CD4-positive, alpha-beta T cell (primary cell): Measurements from ENCODE around the gene RTL5. TPM values are rescaled to one million over a fixed set of nuclear protein-coding genes. Genes with fewer than 3 reads are reported as not detected.

ENCODE experiments used
- ATAC-seq: fragments of 200-7000 bp; cut with Tn5 transposase; one replicate; pipeline ENCODE4 v1.10.0; 2022; ENCODE audit warnings: mild to moderate bottlenecking; ENCODE audit not compliant: poor library complexity
- CTCF ChIA-PET: fragments of 350-600 bp; sonication (Branson Sonifier 250); formaldehyde crosslinking; loops from one replicate; lab custom pipeline; 2021; ENCODE audit warnings: antibody characterized with exemption, inconsistent platforms; lab: Charles Lee
- POLR2A ChIA-PET: fragments of 350-600 bp; sonication (Branson Sonifier 250); formaldehyde crosslinking; loops from one replicate; lab custom pipeline; 2021; ENCODE audit warnings: antibody characterized with exemption, inconsistent platforms; lab: Charles Lee
- DNase-seq, 14 experiments: peaks; one replicate each; pipeline ENCODE4 v3.0.0-alpha.2; 2013 to 2020; ENCODE audit warnings: mixed read lengths in 2 of 14
- H3K27ac ChIP-seq, 2 donors: one replicate each; pipeline versions ENCODE4 v1.5.1 to v1.7.0; 2013; ENCODE audit warnings: low read length in 2 of 2, low read depth in 1 of 2, mild to moderate bottlenecking in 1 of 2
- H3K27me3 ChIP-seq, 2 experiments: 1 replicate in 1 of 2; 2 replicates in 1 of 2; pipeline versions ENCODE4 v1.6.1 to v1.7.0; 2013; ENCODE audit warnings: low read length in 2 of 2, control low read depth in 1 of 2, mild to moderate bottlenecking in 1 of 2, moderate library complexity in 1 of 2; ENCODE audit not compliant: insufficient read depth in 2 of 2, control insufficient read depth in 1 of 2
- H3K36me3 ChIP-seq: one replicate; pipeline ENCODE4 v1.6.1; 2013; ENCODE audit warnings: low read length, control low read depth; ENCODE audit not compliant: insufficient read depth
- H3K4me1 ChIP-seq: one replicate; pipeline ENCODE4 v1.6.1; 2013; ENCODE audit warnings: low read length, control low read depth; ENCODE audit not compliant: insufficient read depth
- H3K4me3 ChIP-seq: one replicate; pipeline ENCODE4 v1.5.1; 2013; ENCODE audit warnings: mild to moderate bottlenecking, low read length, moderate library complexity
- H3K9me3 ChIP-seq, 2 experiments: 1 replicate in 1 of 2; 2 replicates in 1 of 2; pipeline versions ENCODE4 v1.6.1 to v1.7.0; 2013; ENCODE audit warnings: low read length in 2 of 2, mild to moderate bottlenecking in 2 of 2, control low read depth in 1 of 2, moderate library complexity in 1 of 2; ENCODE audit not compliant: control insufficient read depth in 1 of 2, insufficient read depth in 1 of 2
- H3K27ac Mint-ChIP-seq: one replicate; pipeline ENCODE4 v1.8.0; 2020; ENCODE audit warnings: mixed read lengths
- H3K27me3 Mint-ChIP-seq: one replicate; pipeline ENCODE4 v1.8.0; 2021; ENCODE audit warnings: mixed read lengths
- H3K36me3 Mint-ChIP-seq: one replicate; pipeline ENCODE4 v1.8.0; 2021; ENCODE audit warnings: low read depth, mixed read lengths
- H3K4me1 Mint-ChIP-seq: one replicate; pipeline ENCODE4 v1.8.0; 2021; ENCODE audit warnings: low read depth, mixed read lengths
- H3K4me3 Mint-ChIP-seq: one replicate; pipeline ENCODE4 v1.8.0; 2020; ENCODE audit warnings: mild to moderate bottlenecking, mixed read lengths
- H3K9me3 Mint-ChIP-seq: one replicate; pipeline ENCODE4 v1.8.0; 2020; ENCODE audit warnings: mixed read lengths
- intact Hi-C, 2 experiments: fragments of 100-400 bp; cut with DNase I in 1 of 2; cut with micrococcal nuclease in 1 of 2; formaldehyde crosslinking; loops; one replicate each; pipeline versions ENCODE4 v1.15.1 to v1.9.0; 2023 to 2025; cut with DNase I, micrococcal nuclease
- total RNA-seq, 174 experiments: library from RNA in 2 of 174; stranded (reverse) in 2 of 174; gene quantifications; one replicate each; pipeline ENCODE4 v1.2.3 and lab custom pipeline; 2021 to 2026
- TF ChIP-seq, protein P1 (sequence below): fragments of 200-600 bp; IDR thresholded peaks from one replicate; pipeline ENCODE4 v1.8.0; 2022; ENCODE audit warnings: antibody characterized with exemption, mild to moderate bottlenecking

The RTL5 gene
- total RNA-seq, 2 experiments from 2014 or later = 1.1 to 1.2 TPM

DNA sequence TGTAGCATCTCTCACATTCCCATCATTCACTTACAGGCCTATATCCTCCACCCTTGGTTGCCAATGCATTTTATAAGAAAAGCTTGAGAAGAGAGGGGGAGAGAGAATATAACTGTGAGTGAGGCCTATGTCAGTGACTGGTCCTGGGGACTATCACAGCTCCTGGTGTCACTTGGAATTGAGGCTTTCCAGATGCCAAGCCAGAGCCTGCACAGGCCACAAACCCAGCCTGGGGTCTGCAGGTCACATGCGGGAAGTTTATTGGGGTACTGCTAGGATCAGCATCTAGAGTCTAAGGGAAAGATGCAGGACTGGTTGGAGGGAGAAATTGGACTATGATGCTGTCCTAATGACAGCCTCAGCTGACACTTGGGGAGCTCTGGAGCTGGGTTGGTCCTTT lies 47.6 kb downstream of the RTL5 start:
- DNase-seq (no peak), ATAC-seq (no peak)
- intact Hi-C loops = no loop called here
- Histone ChIP-seq H3K36me3 (no peaks in the 10 kb centered on the region), H3K27ac (no peak overlapping the region), H3K27me3 (no peaks in the 10 kb centered on the region), H3K4me3 (no peak overlapping the region), H3K4me1 (no peaks in the 10 kb centered on the region), H3K9me3 (no peaks in the 10 kb centered on the region)
- Mint-ChIP-seq H3K4me1 (no peaks in the 10 kb centered on the region), H3K27ac (no peak overlapping the region), H3K9me3 (no peaks in the 10 kb centered on the region), H3K27me3 (no peaks in the 10 kb centered on the region), H3K4me3 (no peak overlapping the region), H3K36me3 (no peaks in the 10 kb centered on the region)
- POLR2A ChIA-PET = no interaction called here
- TF ChIP-seq, protein P1, sequence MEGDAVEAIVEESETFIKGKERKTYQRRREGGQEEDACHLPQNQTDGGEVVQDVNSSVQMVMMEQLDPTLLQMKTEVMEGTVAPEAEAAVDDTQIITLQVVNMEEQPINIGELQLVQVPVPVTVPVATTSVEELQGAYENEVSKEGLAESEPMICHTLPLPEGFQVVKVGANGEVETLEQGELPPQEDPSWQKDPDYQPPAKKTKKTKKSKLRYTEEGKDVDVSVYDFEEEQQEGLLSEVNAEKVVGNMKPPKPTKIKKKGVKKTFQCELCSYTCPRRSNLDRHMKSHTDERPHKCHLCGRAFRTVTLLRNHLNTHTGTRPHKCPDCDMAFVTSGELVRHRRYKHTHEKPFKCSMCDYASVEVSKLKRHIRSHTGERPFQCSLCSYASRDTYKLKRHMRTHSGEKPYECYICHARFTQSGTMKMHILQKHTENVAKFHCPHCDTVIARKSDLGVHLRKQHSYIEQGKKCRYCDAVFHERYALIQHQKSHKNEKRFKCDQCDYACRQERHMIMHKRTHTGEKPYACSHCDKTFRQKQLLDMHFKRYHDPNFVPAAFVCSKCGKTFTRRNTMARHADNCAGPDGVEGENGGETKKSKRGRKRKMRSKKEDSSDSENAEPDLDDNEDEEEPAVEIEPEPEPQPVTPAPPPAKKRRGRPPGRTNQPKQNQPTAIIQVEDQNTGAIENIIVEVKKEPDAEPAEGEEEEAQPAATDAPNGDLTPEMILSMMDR = no peak
- CTCF ChIA-PET = interaction anchor here (1.3 kb wide), 1 partner anchor 85 kb away, joined by 4 read pairs; no protein-coding TSS in a partner anchor

DNA sequence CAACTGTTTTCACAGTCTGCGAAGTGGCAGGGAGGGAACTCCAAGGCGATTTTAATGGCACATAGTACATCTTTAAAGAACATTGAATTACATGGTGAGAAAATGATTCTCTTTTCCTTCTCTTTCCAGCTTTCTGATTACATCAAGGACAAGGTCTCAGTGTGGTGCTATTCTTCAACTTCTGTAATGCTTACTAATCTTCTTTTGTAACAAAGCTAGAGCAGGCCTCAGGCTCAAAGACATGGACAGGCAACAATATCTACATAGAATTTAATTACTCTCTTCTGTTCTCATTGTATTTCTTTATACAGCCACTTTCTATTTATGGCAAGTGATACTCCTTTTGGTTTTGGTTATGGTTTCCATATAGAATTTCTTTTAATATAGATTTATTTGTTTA lies 48.4 kb downstream of the RTL5 start:
- peaks cover 7% of the 10 kb centered on the region for H3K4me1 Mint-ChIP-seq
- no peak overlapping the region for H3K27ac ChIP-seq
- no peak for ATAC-seq
- no peaks in the 10 kb centered on the region for H3K36me3 ChIP-seq
- no peaks in the 10 kb centered on the region for H3K9me3 ChIP-seq
- no peaks in the 10 kb centered on the region for H3K9me3 Mint-ChIP-seq
- intact Hi-C loops = no loop called here
- H3K36me3 Mint-ChIP-seq = no peaks in the 10 kb centered on the region
- H3K4me1 ChIP-seq = peaks cover 6% of the 10 kb centered on the region
- ChIA-PET CTCF (interaction anchor here (1.3 kb wide), 1 partner anchor 84 kb away, joined by 4 read pairs; no protein-coding TSS in a partner anchor), POLR2A (no interaction called here)
- no peaks in the 10 kb centered on the region for H3K27me3 ChIP-seq
- no peak for DNase-seq
- H3K4me3 Mint-ChIP-seq = no peak overlapping the region
- no peak overlapping the region for H3K4me3 ChIP-seq
- H3K27me3 Mint-ChIP-seq = no peaks in the 10 kb centered on the region
- TF ChIP-seq, protein P1 = no peak
- no peak overlapping the region for H3K27ac Mint-ChIP-seq

DNA sequence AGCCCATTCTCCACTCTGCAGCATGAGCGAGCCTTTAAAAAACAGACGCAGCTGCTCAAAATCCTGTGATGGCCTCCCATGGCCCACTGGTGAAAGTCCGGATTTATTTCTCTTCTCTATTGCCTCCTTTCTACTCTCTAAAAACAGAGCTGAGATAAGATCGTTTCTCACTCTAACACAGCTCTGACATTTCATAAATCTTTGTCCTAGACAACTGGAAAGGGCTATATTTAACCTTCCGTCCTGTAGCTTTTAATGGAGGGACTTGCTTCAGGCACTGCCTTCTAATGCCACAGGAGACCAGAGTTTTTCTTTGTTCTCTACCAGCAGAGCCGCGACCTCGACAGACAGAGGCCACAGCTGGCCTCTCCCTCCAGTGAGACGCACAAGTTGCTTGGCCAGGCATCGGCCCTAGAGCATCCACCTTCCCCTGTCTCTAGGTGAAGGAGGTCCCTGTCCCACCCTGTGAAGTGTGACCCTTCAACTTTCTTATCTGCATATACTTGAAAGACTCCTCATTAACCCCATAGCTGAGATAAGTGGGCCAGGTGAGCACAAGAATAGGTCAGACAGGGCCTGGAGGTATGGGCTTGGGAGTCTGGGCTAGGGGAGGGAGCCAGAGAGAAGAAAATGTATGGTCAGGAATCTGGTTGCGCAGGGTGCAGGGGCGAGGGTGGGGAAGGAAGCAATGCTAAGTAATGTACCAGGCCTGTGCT lies 50.0 kb downstream of the RTL5 start:
- no peak overlapping the region for H3K27ac ChIP-seq
- no peaks in the 10 kb centered on the region for H3K36me3 Mint-ChIP-seq
- H3K4me1 ChIP-seq = peaks cover 18% of the 10 kb centered on the region
- peaks cover 9% of the 10 kb centered on the region for H3K4me1 Mint-ChIP-seq
- no peaks in the 10 kb centered on the region for H3K9me3 Mint-ChIP-seq
- H3K27me3 ChIP-seq = no peaks in the 10 kb centered on the region
- CTCF ChIA-PET = interaction anchor here (0.7 kb wide), 1 partner anchor 17 kb away, joined by 3 read pairs; no protein-coding TSS in a partner anchor
- H3K36me3 ChIP-seq = no peaks in the 10 kb centered on the region
- ATAC-seq = no peak
- TF ChIP-seq, protein P1 = no peak
- no peak overlapping the region for H3K4me3 Mint-ChIP-seq
- POLR2A ChIA-PET = no interaction called here
- no peaks in the 10 kb centered on the region for H3K27me3 Mint-ChIP-seq
- no peak for DNase-seq
- intact Hi-C loops = no loop called here
- H3K9me3 ChIP-seq = no peaks in the 10 kb centered on the region
- no peak overlapping the region for H3K27ac Mint-ChIP-seq
- no peak overlapping the region for H3K4me3 ChIP-seq
